ENCODE results near the gene STPG2.

The STPG2 gene

DNA sequence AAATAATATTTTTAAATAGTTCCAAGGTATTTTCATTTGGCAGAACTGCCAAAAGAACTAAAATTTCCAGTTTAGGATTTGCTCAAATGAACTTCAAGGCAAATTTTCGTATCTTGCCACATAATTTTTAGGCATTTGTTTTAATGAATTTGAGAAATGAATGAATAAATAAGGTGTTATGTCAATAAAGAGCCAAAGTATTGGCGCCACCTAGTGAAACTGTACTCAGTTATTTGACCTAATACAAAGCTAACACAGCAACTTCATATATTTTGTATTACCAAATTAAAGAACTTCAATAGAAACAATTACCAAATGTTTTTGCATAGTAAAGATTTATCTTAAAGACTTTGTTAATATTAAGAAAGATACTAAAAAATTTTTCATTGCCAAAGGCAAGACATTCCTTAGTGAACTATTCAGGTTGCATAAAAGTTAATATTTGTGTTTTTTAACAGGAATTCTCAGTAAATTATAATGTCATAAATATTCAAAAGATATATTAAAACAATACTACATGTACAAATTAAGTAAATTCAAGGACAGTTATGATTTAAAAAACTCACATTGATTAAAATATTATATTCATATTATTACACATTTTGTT lies 50.3 kb downstream of the STPG2 start:
- no peak for DNase-seq

DNA sequence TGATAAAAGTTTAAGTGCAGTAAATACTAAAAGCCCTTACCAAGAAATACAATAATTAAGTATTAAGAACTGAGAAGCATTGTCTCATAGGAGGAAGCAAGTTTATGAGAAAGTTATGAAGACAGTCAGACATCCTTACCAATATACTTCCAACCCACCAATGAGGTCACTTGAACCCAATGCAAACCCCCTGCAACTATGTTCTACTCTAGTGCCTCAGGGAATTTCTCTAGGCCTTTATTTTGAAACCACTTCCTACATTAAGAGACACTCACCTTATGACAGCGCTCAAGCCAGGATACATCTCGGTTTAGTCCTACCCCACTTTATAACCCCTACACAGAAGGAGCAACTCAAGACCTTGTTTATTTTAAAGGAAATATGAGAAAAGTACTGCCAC lies 61.3 kb downstream of the STPG2 start:
- DNase-seq = no peak

DNA sequence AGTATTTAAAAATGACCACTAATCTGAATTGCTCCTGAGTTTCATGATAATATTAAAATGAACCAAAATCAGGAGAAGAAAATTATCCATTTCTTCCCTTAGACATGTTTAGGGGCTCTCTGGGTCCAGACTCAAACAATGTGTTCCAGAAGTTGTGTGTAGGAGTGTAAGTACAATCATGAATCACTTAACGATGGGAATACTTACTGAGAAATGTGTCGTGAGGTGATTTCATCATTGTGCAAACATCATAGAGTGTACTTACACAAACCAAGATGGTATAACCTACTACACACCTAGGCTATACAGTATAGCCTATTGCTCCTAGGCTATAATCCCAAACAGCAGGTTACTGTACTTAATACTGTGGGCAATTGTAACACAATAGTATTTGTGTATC lies 74.8 kb downstream of the STPG2 start:
- no peak for DNase-seq

GRCh38 chr4:98055800-98056501 lies 87.3 kb downstream of the STPG2 start:
- no peak for DNase-seq

DNA sequence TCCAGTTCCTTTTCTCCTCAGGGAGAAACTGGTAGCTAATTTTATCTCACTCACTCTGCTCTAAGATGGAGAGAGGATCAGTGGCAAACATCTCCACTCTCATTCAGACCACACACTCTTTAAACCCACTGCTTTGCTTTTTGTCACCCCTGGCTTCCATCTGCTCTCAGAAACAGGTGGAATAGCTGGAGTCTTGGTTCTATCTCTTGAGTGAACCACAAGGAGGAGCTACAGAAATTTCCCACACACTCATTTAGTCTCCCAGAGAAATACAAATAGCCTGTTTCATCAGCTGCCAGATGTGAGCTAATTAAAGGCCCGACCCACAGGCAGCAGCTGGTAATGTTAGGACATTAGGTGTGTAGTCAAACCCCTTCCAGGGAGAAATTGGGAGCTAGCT lies 96.6 kb downstream of the STPG2 start:
- no peak for DNase-seq

DNA sequence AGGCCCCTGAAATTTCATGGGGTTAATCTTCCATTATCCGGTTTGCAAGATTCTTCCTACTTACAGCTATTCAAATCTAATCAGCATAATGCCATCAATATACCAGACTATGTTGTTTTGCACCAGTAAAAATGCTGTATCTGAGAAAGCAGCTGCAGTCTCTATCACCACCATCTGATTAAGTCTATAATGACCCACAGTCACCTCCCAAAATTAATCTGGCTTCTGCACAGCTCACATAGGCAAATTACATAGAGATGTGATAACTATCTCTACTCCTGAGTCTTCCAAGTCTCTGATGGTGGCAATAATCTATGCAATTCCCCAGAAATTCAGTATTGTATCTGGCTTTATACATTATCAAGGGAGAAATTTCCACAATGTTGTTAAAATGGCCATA lies 113.2 kb downstream of the STPG2 start:
- DNase-seq = no peak

GRCh38 chr4:98027827-98028226 lies 115.4 kb downstream of the STPG2 start:
- no peak for DNase-seq

GRCh38 chr4:98026362-98026761 lies 116.9 kb downstream of the STPG2 start:
- no peak for DNase-seq

DNA sequence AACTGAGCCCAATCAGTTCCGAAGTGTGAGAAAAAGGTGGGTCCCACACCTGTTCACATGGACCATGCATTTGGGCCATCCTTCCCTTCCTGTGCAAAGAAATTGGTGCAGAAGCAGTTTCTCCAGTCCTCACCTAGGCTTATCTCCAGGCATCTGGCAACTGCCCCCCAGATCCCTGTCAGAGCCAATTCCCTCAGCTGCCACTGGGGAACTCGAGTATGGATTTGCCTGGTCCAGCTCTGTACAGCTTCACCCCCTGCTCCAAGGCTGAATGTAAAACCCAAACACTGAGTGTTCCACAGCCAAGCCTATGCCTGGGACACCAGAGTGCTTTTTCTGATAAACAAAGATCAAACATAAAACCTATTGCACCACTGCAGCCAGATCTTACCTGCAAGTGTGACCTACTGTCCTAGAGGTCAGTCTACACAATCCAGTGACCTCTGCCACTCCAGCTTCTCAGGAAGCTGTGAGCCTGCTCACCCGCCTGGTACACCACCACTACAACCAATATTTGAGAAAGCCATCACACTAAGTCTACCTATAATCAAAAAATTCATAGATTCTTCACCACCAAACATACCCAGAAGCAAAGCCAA lies 136.4 kb downstream of the STPG2 start:
- no peak for DNase-seq

DNA sequence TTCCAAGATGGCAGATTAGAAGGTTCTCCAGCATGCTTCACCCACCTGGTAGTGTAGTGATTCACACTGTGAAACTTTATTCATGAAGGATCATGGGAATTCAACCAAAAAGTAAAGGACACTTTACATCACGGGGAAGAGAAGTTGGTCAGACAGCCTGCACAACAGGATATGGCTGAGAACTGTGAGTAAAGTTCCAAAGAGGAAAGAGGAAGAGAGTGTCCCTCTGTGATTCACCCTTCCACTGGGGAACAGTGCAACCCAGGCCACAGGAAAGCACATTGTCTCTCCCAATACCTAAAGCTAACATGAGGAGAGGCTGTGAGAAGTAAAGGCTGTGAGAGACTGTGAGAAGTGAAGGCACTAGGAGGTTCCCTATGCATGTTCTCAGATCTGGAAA lies 137.2 kb downstream of the STPG2 start:
- DNase-seq = no peak

- DNase-seq = no peak
These were observed 142.3 kb downstream of the STPG2 start for GRCh38 chr4:98000940-98001339.

- no peak for DNase-seq
These were observed 145.1 kb downstream of the STPG2 start for GRCh38 chr4:97998203-97998602.

- no peak for DNase-seq
These were observed 148.4 kb downstream of the STPG2 start for GRCh38 chr4:97994765-97995465.

- no peak for DNase-seq
These were observed 152.9 kb downstream of the STPG2 start for GRCh38 chr4:97990409-97990808.

- DNase-seq = no peak
These were observed 156.1 kb downstream of the STPG2 start for GRCh38 chr4:97987019-97987648.

- no peak for DNase-seq
These were observed 158.6 kb downstream of the STPG2 start for GRCh38 chr4:97984545-97985131.

GRCh38 chr4:97978791-97979488 lies 164.3 kb downstream of the STPG2 start:
- DNase-seq = no peak

GRCh38 chr4:97953171-97953941 lies 189.9 kb downstream of the STPG2 start:
- DNase-seq = no peak

GRCh38 chr4:97952763-97953162 lies 190.5 kb downstream of the STPG2 start:
- no peak for DNase-seq

- no peak for DNase-seq
These were observed 192.4 kb downstream of the STPG2 start for GRCh38 chr4:97950836-97951235.

DNA sequence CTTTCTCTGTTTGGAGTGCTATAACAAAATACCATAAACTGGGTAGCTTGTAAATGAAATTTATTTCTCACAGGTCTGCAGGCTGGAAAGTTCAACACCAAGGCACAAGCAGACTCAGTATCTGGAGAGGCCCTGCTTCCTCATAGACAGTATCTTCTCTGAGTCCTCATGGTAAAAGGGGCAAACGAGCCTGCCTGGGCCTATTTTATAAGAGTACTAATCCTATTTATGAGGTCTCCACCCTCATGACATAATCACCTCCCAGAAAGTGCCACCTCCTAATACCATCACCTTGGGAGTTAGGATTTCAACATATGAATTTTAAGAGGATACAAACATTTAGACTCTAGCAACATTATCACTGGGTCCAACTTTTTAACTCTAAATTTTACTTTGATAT lies 200.3 kb downstream of the STPG2 start:
- no peak for DNase-seq

DNA sequence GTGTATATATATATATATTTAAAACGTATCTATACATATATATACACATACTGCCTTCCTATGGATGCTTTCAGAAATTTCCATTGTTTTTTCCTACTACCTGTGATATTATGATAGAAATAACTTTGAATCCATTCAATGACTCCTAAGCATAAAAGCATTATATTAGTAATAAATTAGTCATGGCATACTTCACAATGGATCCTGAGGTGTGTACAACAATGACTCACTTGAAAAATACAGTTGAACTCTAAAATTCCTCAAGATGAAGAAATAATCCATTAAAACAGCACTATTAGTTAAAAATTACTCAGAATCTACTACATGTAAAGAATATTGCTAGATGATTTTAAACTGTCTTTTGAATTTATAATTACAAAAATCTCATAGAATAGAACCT lies 201.1 kb downstream of the STPG2 start:
- DNase-seq = no peak

Data from NCI-H187 (cell line).